ENCODE measurements around the gene SERP2. TPM values are rescaled to one million over a fixed set of nuclear protein-coding genes. Genes with fewer than 3 reads are reported as not detected.
A peak's percentile ranks its signal among the peaks of the same experiment; 100 is the strongest.

Gene SERP2
- total and polyA plus RNA-seq, 2 of the 13 experiments (the other 11 are each of a cell fraction or from before 2014, with no cell fraction given), result not detected

GRCh38 chr13:44404261-44405132, 30.9 kb downstream of the SERP2 start (continued):
- peak; percentile 76 for TF ChIP-seq ZNF607 (CRISPR knock-in tag; IDR thresholded peaks at IDR 0.05; ENCODE audit: borderline replicate concordance)
- no peak for TF ChIP-seq MTA3 (CRISPR knock-in tag; IDR thresholded peaks at IDR 0.05)
- TF ChIP-seq SOX13 (IDR thresholded peaks at IDR 0.05), result no peak
- peak in 1 of 2 experiments; percentile 80; a peak in 2 of 4 replicates for TF ChIP-seq SOX13 (CRISPR knock-in tag; conservative IDR thresholded peaks at IDR 0.05 in 1 of 2, IDR thresholded peaks at IDR 0.05 in 1 of 2)
- no peak for TF ChIP-seq ZNF446 (CRISPR knock-in tag; IDR thresholded peaks at IDR 0.05)
- peak; percentile 72; the same call in 1 of the 2 replicates for TF ChIP-seq ZNF138 (CRISPR knock-in tag; IDR thresholded peaks at IDR 0.05; ENCODE audit: low read depth)
- no peak for TF ChIP-seq ZNF616 (CRISPR knock-in tag; IDR thresholded peaks at IDR 0.05; ENCODE audit: low read depth)
- TF ChIP-seq CEBPZ (IDR thresholded peaks at IDR 0.05; ENCODE audit: low read length), result no peak
- TF ChIP-seq GMEB2 (CRISPR knock-in tag; IDR thresholded peaks at IDR 0.05; ENCODE audit: low read depth), result no peak
- peak; percentile 75; the same call in 1 of the 2 replicates for TF ChIP-seq BRF2 (CRISPR knock-in tag; IDR thresholded peaks at IDR 0.05)
- no peak for TF ChIP-seq CHCHD3 (CRISPR knock-in tag; IDR thresholded peaks at IDR 0.05)
- TF ChIP-seq ZNF292 (CRISPR knock-in tag; IDR thresholded peaks at IDR 0.05; ENCODE audit: borderline replicate concordance, low read depth), result peak; percentile 96; the same call in 1 of the 2 replicates
- TF ChIP-seq GPBP1L1 (CRISPR knock-in tag; IDR thresholded peaks at IDR 0.05), result no peak
- TF ChIP-seq HDAC2 (CRISPR knock-in tag; IDR thresholded peaks at IDR 0.05), result peak; percentile 88

Measured in HepG2 (cell line).